ENCODE measurements around the gene MC5R. TPM values are rescaled to one million over a fixed set of nuclear protein-coding genes. Genes with fewer than 3 reads are reported as not detected.

Gene MC5R
- total RNA-seq, 1 experiment from 2014 or later = not detected

- H3K14ac ChIP-seq (ENCODE audit: insufficient read depth, low read length) = no peak overlapping the region
- no peak overlapping the region for H2BK120ac ChIP-seq (ENCODE audit: low read depth, low read length, poor library complexity, severe bottlenecking)
- no peak overlapping the region for H3K27ac ChIP-seq (ENCODE audit: insufficient read length, low read depth, low read length)
- no peak overlapping the region for H2AK5ac ChIP-seq (ENCODE audit: insufficient read length, low read length)
- H3K9ac ChIP-seq (ENCODE audit: extremely low read depth, insufficient read length, low read length) = no peak overlapping the region
- WGBS (ENCODE audit: extremely low coverage, insufficient read length, low lambda C conversion rate) = no CpG with 5 or more reads among the region's 14 CpGs
- no peak overlapping the region for H2BK15ac ChIP-seq (ENCODE audit: low read depth, low read length)
- H3K4me2 ChIP-seq (ENCODE audit: insufficient read depth, insufficient read length, low read length) = no peak overlapping the region
- no peak overlapping the region for H4K91ac ChIP-seq (ENCODE audit: insufficient read length, low read depth, low read length)
- no peak overlapping the region for H3K4me3 Mint-ChIP-seq
- H3K9me3 ChIP-seq (ENCODE audit: control insufficient read depth, low read depth, low read length) = no peaks in the 10 kb centered on the region
- peaks cover 8% of the 10 kb centered on the region; the same call in 1 of the 2 replicates for H3K27me3 ChIP-seq (ENCODE audit: insufficient read depth, low read length)
- H3K18ac ChIP-seq (ENCODE audit: insufficient read length, low read depth, low read length) = no peak overlapping the region
- no peaks in the 10 kb centered on the region for H4K20me1 ChIP-seq (ENCODE audit: control insufficient read depth, insufficient read depth, insufficient read length)
- no peak overlapping the region for H4K8ac ChIP-seq (replicated peaks; ENCODE audit: insufficient read length, low read depth, low read length)
- no peak for TF ChIP-seq CTCF (conservative IDR thresholded peaks at IDR 0.05)
- H3K23ac ChIP-seq (ENCODE audit: insufficient read length, low read depth, low read length) = no peak overlapping the region
- no peak overlapping the region for H2BK5ac ChIP-seq (ENCODE audit: insufficient read length, low read length)
- H2BK12ac ChIP-seq (ENCODE audit: insufficient read length, low read depth, low read length) = no peak overlapping the region
- H3K9me3 Mint-ChIP-seq = 0 out of 5 replicates have a peak, but pooled peaks cover 0 to 1% of the 10 kb centered on the region in 2 experiments
- H3K27me3 Mint-ChIP-seq (ENCODE audit: low read depth) = peaks cover 42% of the 10 kb centered on the region
- no peak overlapping the region for H3K27ac Mint-ChIP-seq
- H3K79me2 ChIP-seq (ENCODE audit: insufficient read depth, low read length) = no peaks in the 10 kb centered on the region
- no peak overlapping the region for H2AFZ ChIP-seq (ENCODE audit: low read length)
- H3K79me1 ChIP-seq (ENCODE audit: insufficient read depth, low read depth, low read length, poor library complexity, severe bottlenecking) = no peaks in the 10 kb centered on the region
- no peaks in the 10 kb centered on the region for H3K4me1 ChIP-seq (ENCODE audit: insufficient read depth, low read length)
- no peak overlapping the region for H2BK20ac ChIP-seq (ENCODE audit: low read depth, low read length, poor library complexity, severe bottlenecking)
- no peaks in the 10 kb centered on the region; a peak in 1 of 7 replicates for H3K36me3 Mint-ChIP-seq (ENCODE audit: insufficient read depth in 1 of 3, low read depth in 3 of 3)
- H3T11ph ChIP-seq (ENCODE audit: low read length) = no peak overlapping the region
- peaks cover 6% of the 10 kb centered on the region for H3K23me2 ChIP-seq (ENCODE audit: insufficient read length, low read depth, low read length, poor library complexity, severe bottlenecking)
- no peak overlapping the region for H4K5ac ChIP-seq (ENCODE audit: insufficient read length, low read depth, low read length)
- H3K56ac ChIP-seq (ENCODE audit: insufficient read length, low read depth, low read length) = no peak overlapping the region
- no peak overlapping the region for H3K4ac ChIP-seq (ENCODE audit: low read depth, low read length)
- no peak for DNase-seq
- peaks cover 19% of the 10 kb centered on the region in 2 experiments for H3K4me1 Mint-ChIP-seq
Measured at GRCh38 chr18:13872373-13872772, 48.4 kb downstream of the MC5R start.

Data from H9 (cell line).